NCI-H1930 (cell line): ENCODE measurements around the gene MED27.

Experiments
- DNase-seq, 2 experiments: peaks; one replicate each; lab custom pipeline; 2025; lab: John Stamatoyannopoulos, UW

The MED27 gene

GRCh38 chr9:132043708-132044107 is 36.0 kb downstream of the MED27 start:
- no peak for DNase-seq

- no peak for DNase-seq
These were observed 37.3 kb downstream of the MED27 start for GRCh38 chr9:132042324-132042723.

GRCh38 chr9:132041798-132042197 is 37.9 kb downstream of the MED27 start:
- DNase-seq, result no peak

- DNase-seq, result no peak
These were observed 38.9 kb downstream of the MED27 start for GRCh38 chr9:132040808-132041207.

- DNase-seq, result no peak
These were observed 39.4 kb downstream of the MED27 start for GRCh38 chr9:132040246-132040645.

GRCh38 chr9:132039284-132039683 is 40.4 kb downstream of the MED27 start:
- DNase-seq, result no peak

- no peak for DNase-seq
These were observed 42.2 kb downstream of the MED27 start for GRCh38 chr9:132037458-132037857.

- no peak for DNase-seq
These were observed 43.1 kb downstream of the MED27 start for GRCh38 chr9:132036521-132036920.

- no peak for DNase-seq
These were observed 44.0 kb downstream of the MED27 start for GRCh38 chr9:132035679-132036078.

GRCh38 chr9:132032238-132032950 is 47.3 kb downstream of the MED27 start:
- no peak for DNase-seq

GRCh38 chr9:132031467-132032237 is 48.0 kb downstream of the MED27 start:
- no peak for DNase-seq

- no peak for DNase-seq
These were observed 48.9 kb downstream of the MED27 start for GRCh38 chr9:132030626-132031325.

GRCh38 chr9:132027752-132028663 is 51.7 kb downstream of the MED27 start:
- no peak for DNase-seq

GRCh38 chr9:132026932-132027585 is 52.6 kb downstream of the MED27 start:
- no peak for DNase-seq

- no peak for DNase-seq
These were observed 53.9 kb downstream of the MED27 start for GRCh38 chr9:132025766-132026165.

- DNase-seq, result no peak
These were observed 55.1 kb downstream of the MED27 start for GRCh38 chr9:132024589-132024988.

GRCh38 chr9:132023419-132024180 is 56.1 kb downstream of the MED27 start:
- no peak for DNase-seq

GRCh38 chr9:132020820-132021510 is 58.7 kb downstream of the MED27 start:
- no peak for DNase-seq

- no peak for DNase-seq
These were observed 59.4 kb downstream of the MED27 start for GRCh38 chr9:132020272-132020671.

GRCh38 chr9:132019702-132020101 is 60.0 kb downstream of the MED27 start:
- no peak for DNase-seq
